K562 (cell line): ENCODE data around the gene HSD17B11. TPM values are rescaled to one million over a fixed set of nuclear protein-coding genes. Genes with fewer than 3 reads are reported as not detected.
A peak's percentile ranks its signal among the peaks of the same experiment; 100 is the strongest.

Experiments
- ARHGAP35 ChIP-seq: fragments of 450-650 bp; IDR thresholded peaks from 2 replicates; pipeline ENCODE4 v1.6.1; 2018; ENCODE audit not compliant: partially characterized antibody
- BHLHE40 ChIP-seq: IDR thresholded peaks from 2 replicates; pipeline ENCODE4 v1.6.1; 2011; ENCODE audit warnings: low read length, improper control_type of control experiment
- CEBPG ChIP-seq, 3 experiments: fragments of 200-800 bp in 1 of 3; sonication (Bioruptor generic) in 1 of 3; sonication (generic) in 1 of 3; formaldehyde crosslinking in 1 of 3; IDR thresholded peaks in 2 of 3; conservative IDR thresholded peaks in 1 of 3; 2 replicates each; pipeline versions ENCODE4 v1.6.1 to v1.8.0; 2016 to 2022; ENCODE audit warnings: missing compliant biosample characterization in 2 of 3, missing genetic modification characterization in 2 of 3, mild to moderate bottlenecking in 1 of 3, missing genetic modification reagents in 1 of 3
- CREM ChIP-seq: IDR thresholded peaks from 2 replicates; pipeline ENCODE4 v1.6.1; 2014; ENCODE audit warnings: antibody characterized with exemption, low read depth
- EP300 ChIP-seq: IDR thresholded peaks from 2 replicates; pipeline ENCODE4 v1.6.1; 2012; ENCODE audit warnings: low read length, improper control_type of control experiment
- HMGN3 ChIP-seq: IDR thresholded peaks from 2 replicates; pipeline ENCODE4 v1.6.1; 2011; ENCODE audit warnings: borderline replicate concordance, low read depth, mild to moderate bottlenecking, mixed read lengths, low read length; ENCODE audit not compliant: insufficient read length; ENCODE audit errors: extremely low read depth
- KAT8 ChIP-seq: fragments of 450-650 bp; IDR thresholded peaks from 2 replicates; pipeline ENCODE4 v1.6.1; 2016; ENCODE audit warnings: low read depth, mild to moderate bottlenecking
- KLF1 ChIP-seq: fragments of 450-650 bp; IDR thresholded peaks from 2 replicates; pipeline ENCODE4 v1.6.1; 2016; ENCODE audit warnings: missing genetic modification characterization, missing compliant biosample characterization
- MAZ ChIP-seq, 2 experiments: fragments of 450-650 bp in 1 of 2; sonication (generic) in 1 of 2; formaldehyde crosslinking; IDR thresholded peaks in 1 of 2; conservative IDR thresholded peaks in 1 of 2; 2 replicates each; pipeline versions ENCODE4 v1.4.0 to v1.5.0; 2020; ENCODE audit warnings: mild to moderate bottlenecking in 1 of 2, missing genetic modification reagents in 1 of 2
- MEF2D ChIP-seq: conservative IDR thresholded peaks from 2 replicates; pipeline ENCODE4 v1.6.1; 2016; ENCODE audit warnings: low read depth, missing genetic modification characterization, missing compliant biosample characterization
- NCOA4 ChIP-seq: fragments of 450-650 bp; IDR thresholded peaks from 2 replicates; pipeline ENCODE4 v1.6.1; 2018; ENCODE audit warnings: mild to moderate bottlenecking; ENCODE audit not compliant: partially characterized antibody
- RBM39 ChIP-seq: fragments of 200-400 bp; formaldehyde crosslinking; optimal IDR thresholded peaks from 2 replicates; pipeline ENCODE3; 2018; ENCODE audit warnings: low read depth, low read length
- TARDBP ChIP-seq: fragments of 450-650 bp; IDR thresholded peaks from 2 replicates; pipeline ENCODE4 v1.6.1; 2016
- ZNF408 ChIP-seq: fragments of 250-450 bp; sonication (Bioruptor Pico); IDR thresholded peaks from 2 replicates; pipeline ENCODE4 v1.4.0; 2020; ENCODE audit warnings: low read depth, mild to moderate bottlenecking, moderate library complexity
- polyA plus RNA-seq, 8 experiments: library from polyadenylated mRNA; depleted of rRNA in 4 of 8; stranded (reverse) in 5 of 8; unstranded in 3 of 8; fragments of >200 nt; fragmentation: Nextera tagmentation in 2 of 8; fragmentation: Illumina TruSeq in 1 of 8; extraction: Ambion mirVana in 2 of 8; extraction: Trizol in 1 of 8; gene quantifications; 2 replicates each; pipeline versions ENCODE4 v1.2.1 to v1.2.3, GENCODE V29; 2011 to 2014; ENCODE audit warnings: inconsistent platforms in 1 of 8, missing spikeins in 1 of 8
- total RNA-seq, 7 experiments: library from RNA; depleted of rRNA in 6 of 7; stranded (reverse); fragments of >200 nt in 6 of 7; fragmentation: Illumina TruSeq in 2 of 7; extraction: Trizol in 2 of 7; gene quantifications; 2 replicates each; pipeline versions ENCODE4 v1.2.1 to v1.2.3, GENCODE V29; 2011 to 2021; ENCODE audit warnings: low replicate concordance in 1 of 7
- TF ChIP-seq, protein P1 (sequence below): fragments of 250-450 bp; sonication (Bioruptor Pico); IDR thresholded peaks from 2 replicates; pipeline ENCODE4 v1.5.0; 2021; ENCODE audit warnings: mild to moderate bottlenecking, borderline replicate concordance
- TF ChIP-seq, protein P2 (sequence below): IDR thresholded peaks from 3 replicates; pipeline ENCODE4 v1.6.1; 2011; ENCODE audit warnings: borderline replicate concordance, mild to moderate bottlenecking; ENCODE audit not compliant: insufficient read length, insufficient read depth
- TF ChIP-seq, protein P3 (sequence below): fragments of 450-650 bp; formaldehyde crosslinking; IDR thresholded peaks from 2 replicates; pipeline ENCODE4 v1.4.0; 2020; ENCODE audit warnings: mild to moderate bottlenecking
- TF ChIP-seq, protein P4 (sequence below): sonication (generic); formaldehyde crosslinking; IDR thresholded peaks from 2 replicates; pipeline ENCODE4 v1.8.0; 2023; ENCODE audit warnings: mild to moderate bottlenecking, missing genetic modification reagents
- TF ChIP-seq, protein P5 (sequence below): fragments of 250-450 bp; sonication (Bioruptor Pico); IDR thresholded peaks from 2 replicates; pipeline ENCODE4 v1.6.1; 2021; ENCODE audit warnings: mild to moderate bottlenecking

HSD17B11 gene
- total and polyA plus RNA-seq, 9 of the 15 experiments (the other 6 are each of a cell fraction or from before 2014, with no cell fraction given): 26.0 to 108 (median 81.0) TPM

DNA sequence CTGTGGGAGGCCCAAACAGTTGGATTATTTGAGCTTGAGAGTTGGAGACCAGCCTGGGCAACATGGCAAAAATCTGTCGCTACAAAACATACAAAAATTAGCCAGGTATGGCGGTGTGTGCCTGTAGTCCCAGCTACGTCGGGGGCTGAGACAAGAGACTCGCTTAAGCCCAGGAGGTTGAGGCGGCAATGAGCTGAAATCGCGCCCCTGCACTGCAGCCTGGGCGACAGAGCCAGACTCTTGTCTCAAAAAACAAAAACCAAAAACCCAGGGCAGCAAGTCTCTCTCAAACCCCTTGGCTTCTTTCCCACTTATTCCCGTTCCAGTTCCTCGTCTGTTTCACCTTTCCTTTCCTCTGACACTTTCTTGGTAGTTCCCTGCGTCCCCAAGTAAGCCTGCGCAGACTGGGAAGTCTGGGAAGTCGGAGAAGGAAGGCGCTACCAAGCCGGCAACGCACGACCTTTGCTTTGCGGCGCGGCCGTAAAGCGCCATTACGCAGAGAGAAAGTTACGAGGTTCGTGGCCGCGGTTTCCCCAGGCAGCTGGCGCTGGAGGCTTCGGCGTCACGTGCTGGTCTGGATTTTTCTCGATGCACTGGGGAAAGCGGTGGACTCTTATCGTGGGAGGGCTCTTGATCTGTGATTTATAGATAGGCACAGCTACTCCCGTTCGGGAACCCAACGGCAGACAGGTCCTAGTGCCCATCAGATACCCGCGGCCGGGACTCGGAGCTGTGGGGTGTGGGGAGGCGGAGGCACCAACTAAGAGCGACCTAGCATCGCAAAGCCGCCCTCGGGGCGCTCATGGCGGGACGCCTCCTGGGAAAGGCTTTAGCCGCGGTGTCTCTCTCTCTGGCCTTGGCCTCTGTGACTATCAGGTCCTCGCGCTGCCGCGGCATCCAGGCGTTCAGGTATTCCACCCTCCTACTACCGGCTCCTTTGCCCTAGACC is 31.4 kb upstream of the HSD17B11 start, which contains the start of gene NUDT9 (continued):
- TF ChIP-seq NCOA4 (no peak), ZNF408 (no peak), ARHGAP35 (no peak), BHLHE40 (peak; percentile 96), KAT8 (no peak), MEF2D (tag) (no peak), HMGN3 (peak; percentile 80), RBM39 (peak; percentile 79), CEBPG (CRISPR knock-in tag; IDR thresholded peaks at IDR 0.05) (no peak; the same call in 1 of the 2 replicates), CEBPG (tag; conservative IDR thresholded peaks at IDR 0.05 in 1 of 2, IDR thresholded peaks at IDR 0.05 in 1 of 2) (no peak), CREM (peak; percentile 86), MAZ (CRISPR knock-in tag; conservative IDR thresholded peaks at IDR 0.05 in 1 of 2, IDR thresholded peaks at IDR 0.05 in 1 of 2) (peak; percentile 53 to 76), TARDBP (peak; percentile 19), EP300 (peak; percentile 45; the same call in 1 of the 2 replicates), KLF1 (tag) (no peak)
- TF ChIP-seq, protein P1, sequence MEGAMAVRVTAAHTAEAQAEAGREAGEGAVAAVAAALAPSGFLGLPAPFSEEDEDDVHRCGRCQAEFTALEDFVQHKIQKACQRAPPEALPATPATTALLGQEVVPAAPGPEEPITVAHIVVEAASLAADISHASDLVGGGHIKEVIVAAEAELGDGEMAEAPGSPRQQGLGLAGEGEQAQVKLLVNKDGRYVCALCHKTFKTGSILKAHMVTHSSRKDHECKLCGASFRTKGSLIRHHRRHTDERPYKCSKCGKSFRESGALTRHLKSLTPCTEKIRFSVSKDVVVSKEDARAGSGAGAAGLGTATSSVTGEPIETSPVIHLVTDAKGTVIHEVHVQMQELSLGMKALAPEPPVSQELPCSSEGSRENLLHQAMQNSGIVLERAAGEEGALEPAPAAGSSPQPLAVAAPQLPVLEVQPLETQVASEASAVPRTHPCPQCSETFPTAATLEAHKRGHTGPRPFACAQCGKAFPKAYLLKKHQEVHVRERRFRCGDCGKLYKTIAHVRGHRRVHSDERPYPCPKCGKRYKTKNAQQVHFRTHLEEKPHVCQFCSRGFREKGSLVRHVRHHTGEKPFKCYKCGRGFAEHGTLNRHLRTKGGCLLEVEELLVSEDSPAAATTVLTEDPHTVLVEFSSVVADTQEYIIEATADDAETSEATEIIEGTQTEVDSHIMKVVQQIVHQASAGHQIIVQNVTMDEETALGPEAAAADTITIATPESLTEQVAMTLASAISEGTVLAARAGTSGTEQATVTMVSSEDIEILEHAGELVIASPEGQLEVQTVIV: peak; percentile 99
- TF ChIP-seq, protein P2, sequence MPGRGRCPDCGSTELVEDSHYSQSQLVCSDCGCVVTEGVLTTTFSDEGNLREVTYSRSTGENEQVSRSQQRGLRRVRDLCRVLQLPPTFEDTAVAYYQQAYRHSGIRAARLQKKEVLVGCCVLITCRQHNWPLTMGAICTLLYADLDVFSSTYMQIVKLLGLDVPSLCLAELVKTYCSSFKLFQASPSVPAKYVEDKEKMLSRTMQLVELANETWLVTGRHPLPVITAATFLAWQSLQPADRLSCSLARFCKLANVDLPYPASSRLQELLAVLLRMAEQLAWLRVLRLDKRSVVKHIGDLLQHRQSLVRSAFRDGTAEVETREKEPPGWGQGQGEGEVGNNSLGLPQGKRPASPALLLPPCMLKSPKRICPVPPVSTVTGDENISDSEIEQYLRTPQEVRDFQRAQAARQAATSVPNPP: no peak
- TF ChIP-seq, protein P3, sequence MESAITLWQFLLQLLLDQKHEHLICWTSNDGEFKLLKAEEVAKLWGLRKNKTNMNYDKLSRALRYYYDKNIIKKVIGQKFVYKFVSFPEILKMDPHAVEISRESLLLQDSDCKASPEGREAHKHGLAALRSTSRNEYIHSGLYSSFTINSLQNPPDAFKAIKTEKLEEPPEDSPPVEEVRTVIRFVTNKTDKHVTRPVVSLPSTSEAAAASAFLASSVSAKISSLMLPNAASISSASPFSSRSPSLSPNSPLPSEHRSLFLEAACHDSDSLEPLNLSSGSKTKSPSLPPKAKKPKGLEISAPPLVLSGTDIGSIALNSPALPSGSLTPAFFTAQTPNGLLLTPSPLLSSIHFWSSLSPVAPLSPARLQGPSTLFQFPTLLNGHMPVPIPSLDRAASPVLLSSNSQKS (CRISPR knock-in tag): no peak
- TF ChIP-seq, protein P4, sequence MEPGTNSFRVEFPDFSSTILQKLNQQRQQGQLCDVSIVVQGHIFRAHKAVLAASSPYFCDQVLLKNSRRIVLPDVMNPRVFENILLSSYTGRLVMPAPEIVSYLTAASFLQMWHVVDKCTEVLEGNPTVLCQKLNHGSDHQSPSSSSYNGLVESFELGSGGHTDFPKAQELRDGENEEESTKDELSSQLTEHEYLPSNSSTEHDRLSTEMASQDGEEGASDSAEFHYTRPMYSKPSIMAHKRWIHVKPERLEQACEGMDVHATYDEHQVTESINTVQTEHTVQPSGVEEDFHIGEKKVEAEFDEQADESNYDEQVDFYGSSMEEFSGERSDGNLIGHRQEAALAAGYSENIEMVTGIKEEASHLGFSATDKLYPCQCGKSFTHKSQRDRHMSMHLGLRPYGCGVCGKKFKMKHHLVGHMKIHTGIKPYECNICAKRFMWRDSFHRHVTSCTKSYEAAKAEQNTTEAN (CRISPR knock-in tag): no peak
- TF ChIP-seq, protein P5, sequence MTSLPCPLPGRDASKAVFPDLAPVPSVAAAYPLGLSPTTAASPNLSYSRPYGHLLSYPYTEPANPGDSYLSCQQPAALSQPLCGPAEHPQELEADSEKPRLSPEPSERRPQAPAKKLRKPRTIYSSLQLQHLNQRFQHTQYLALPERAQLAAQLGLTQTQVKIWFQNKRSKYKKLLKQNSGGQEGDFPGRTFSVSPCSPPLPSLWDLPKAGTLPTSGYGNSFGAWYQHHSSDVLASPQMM (CRISPR knock-in tag): no peak
